Kidney (tissue), 14 donors: ENCODE results near the gene TSPOAP1. TPM values are rescaled to one million over a fixed set of nuclear protein-coding genes. Genes with fewer than 3 reads are reported as not detected.

Experiments
- DNase-seq, 5 donors: peaks; one replicate each; pipeline ENCODE4 v3.0.0-alpha.2; 2013 to 2020
- FAIRE-seq: peaks from 2 replicates; lab custom pipeline; 2012; peaks lifted over from hg19 to GRCh38; lab: Jason Lieb, UNC
- H3K27ac ChIP-seq, 2 donors: one replicate each; pipeline ENCODE4 v1.7.0; 2013; ENCODE audit warnings: low read depth in 2 of 2, low read length in 2 of 2, inconsistent platforms in 1 of 2
- H3K27me3 ChIP-seq: one replicate; pipeline ENCODE4 v1.7.1; 2013; ENCODE audit warnings: low read length, inconsistent platforms; ENCODE audit not compliant: control insufficient read depth, insufficient read depth
- H3K36me3 ChIP-seq, 3 donors: one replicate each; pipeline versions ENCODE4 v1.7.0 to v1.7.1; 2013; ENCODE audit warnings: low read length in 3 of 3, control low read depth in 1 of 3, inconsistent platforms in 1 of 3; ENCODE audit not compliant: insufficient read depth in 3 of 3, control insufficient read depth in 2 of 3
- H3K4me1 ChIP-seq, 3 donors: one replicate each; pipeline versions ENCODE4 v1.7.0 to v1.7.1; 2013; ENCODE audit warnings: low read length in 3 of 3, inconsistent platforms in 1 of 3, low read depth in 1 of 3; ENCODE audit not compliant: control insufficient read depth in 2 of 3, insufficient read depth in 2 of 3
- H3K4me3 ChIP-seq, 3 donors: one replicate each; pipeline versions ENCODE4 v1.7.0 to v1.8.1; 2013; ENCODE audit warnings: low read length in 3 of 3, control low read depth in 1 of 3, inconsistent platforms in 1 of 3
- H3K9ac ChIP-seq, 3 donors: one replicate each; pipeline versions ENCODE4 v1.7.0 to v1.7.1; 2013; ENCODE audit warnings: low read length in 3 of 3, control low read depth in 1 of 3, inconsistent platforms in 1 of 3
- H3K9me3 ChIP-seq, 3 donors: one replicate each; pipeline versions ENCODE4 v1.7.0 to v1.7.1; 2013; ENCODE audit warnings: low read length in 3 of 3, control low read depth in 1 of 3, inconsistent platforms in 1 of 3; ENCODE audit not compliant: control insufficient read depth in 2 of 3, insufficient read depth in 1 of 3
- intact Hi-C: fragments of 100-400 bp; cut with DNase I; formaldehyde crosslinking; loops from one replicate; pipeline ENCODE4 v1.11.1; 2022
- polyA plus RNA-seq: library from polyadenylated mRNA; stranded (reverse); fragments of 350-450 nt; fragmentation: Illumina TruSeq; extraction: RNeasy Lipid Tissue Mini Kit (QIAGEN cat#74804); gene quantifications from one replicate; pipeline ENCODE4 v1.2.3, GENCODE V29; 2014; ENCODE audit warnings: low read depth, low replicate concordance; ENCODE audit not compliant: insufficient read depth
- total RNA-seq: library from RNA; stranded (reverse); fragmentation: NEBNext Ultra II Directional; extraction: Animal tissue kit (Norgen Biotek cat#: 25700); gene quantifications from one replicate; pipeline ENCODE4 v1.2.1, GENCODE V29; 2021
- TF ChIP-seq, protein P1 (sequence below): IDR thresholded peaks from 3 replicates; pipeline ENCODE4 v1.5.1; 2012; ENCODE audit warnings: mild to moderate bottlenecking, moderate library complexity, borderline replicate concordance; ENCODE audit not compliant: insufficient read depth; ENCODE audit errors: extremely low read depth
- donor health status: control.
- donor health status: control.
- donor health status: control.
- donor health status: control.
- donor health status: control.
- donor health status: DM: yes; HTN: yes; CAD: no.
- donor health status: Normal renal cell carcinoma (clear cell type).

TSPOAP1 gene
- total and polyA plus RNA-seq, 2 donors from 2014 or later, result 12.5 to 30.6 TPM

- H3K36me3 ChIP-seq, result peaks cover 0 to 4% (median 3%) of the 10 kb centered on the region in 3 donors
- intact Hi-C loops, result no loop called here
- DNase-seq, result peak; percentile 75 to 82 (median 79)
- H3K9ac ChIP-seq, result peak overlapping the region in 1 of 3 donors; percentile 69
- H3K27ac ChIP-seq, result no peak overlapping the region
- H3K4me1 ChIP-seq, result peaks cover 0 to 9% (median 0%) of the 10 kb centered on the region in 3 donors
- TF ChIP-seq, protein P1, sequence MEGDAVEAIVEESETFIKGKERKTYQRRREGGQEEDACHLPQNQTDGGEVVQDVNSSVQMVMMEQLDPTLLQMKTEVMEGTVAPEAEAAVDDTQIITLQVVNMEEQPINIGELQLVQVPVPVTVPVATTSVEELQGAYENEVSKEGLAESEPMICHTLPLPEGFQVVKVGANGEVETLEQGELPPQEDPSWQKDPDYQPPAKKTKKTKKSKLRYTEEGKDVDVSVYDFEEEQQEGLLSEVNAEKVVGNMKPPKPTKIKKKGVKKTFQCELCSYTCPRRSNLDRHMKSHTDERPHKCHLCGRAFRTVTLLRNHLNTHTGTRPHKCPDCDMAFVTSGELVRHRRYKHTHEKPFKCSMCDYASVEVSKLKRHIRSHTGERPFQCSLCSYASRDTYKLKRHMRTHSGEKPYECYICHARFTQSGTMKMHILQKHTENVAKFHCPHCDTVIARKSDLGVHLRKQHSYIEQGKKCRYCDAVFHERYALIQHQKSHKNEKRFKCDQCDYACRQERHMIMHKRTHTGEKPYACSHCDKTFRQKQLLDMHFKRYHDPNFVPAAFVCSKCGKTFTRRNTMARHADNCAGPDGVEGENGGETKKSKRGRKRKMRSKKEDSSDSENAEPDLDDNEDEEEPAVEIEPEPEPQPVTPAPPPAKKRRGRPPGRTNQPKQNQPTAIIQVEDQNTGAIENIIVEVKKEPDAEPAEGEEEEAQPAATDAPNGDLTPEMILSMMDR, result no peak
- FAIRE-seq, result no peak
- H3K27me3 ChIP-seq, result no peaks in the 10 kb centered on the region
- H3K9me3 ChIP-seq, result no peaks in the 10 kb centered on the region
- H3K4me3 ChIP-seq, result peak overlapping the region in 2 of 3 donors; percentile 66 to 74
These were observed 3.3 kb downstream of the TSPOAP1 start for GRCh38 chr17:58325289-58325726.

- H3K4me1 ChIP-seq, result peaks cover 0 to 9% (median 0%) of the 10 kb centered on the region in 3 donors
- peaks cover 0 to 4% (median 3%) of the 10 kb centered on the region in 3 donors for H3K36me3 ChIP-seq
- no peak overlapping the region for H3K27ac ChIP-seq
- no peaks in the 10 kb centered on the region for H3K9me3 ChIP-seq
- TF ChIP-seq, protein P1, result no peak
- FAIRE-seq, result no peak
- peak overlapping the region; percentile 61 to 84 (median 74) for H3K4me3 ChIP-seq
- intact Hi-C loops, result no loop called here
- no peaks in the 10 kb centered on the region for H3K27me3 ChIP-seq
- DNase-seq, result peak; percentile 67 to 87 (median 85)
- H3K9ac ChIP-seq, result peak overlapping the region in 2 of 3 donors; percentile 79 to 88
These were observed 3.9 kb downstream of the TSPOAP1 start for GRCh38 chr17:58324409-58325288.

- Histone ChIP-seq H3K27ac (no peak overlapping the region), H3K9me3 (no peaks in the 10 kb centered on the region), H3K27me3 (no peaks in the 10 kb centered on the region), H3K4me3 (peak overlapping the region; percentile 58 to 74 (median 70)), H3K4me1 (peaks cover 0 to 9% (median 0%) of the 10 kb centered on the region in 3 donors), H3K9ac (peak overlapping the region in 2 of 3 donors; percentile 79 to 88), H3K36me3 (peaks cover 0 to 4% (median 3%) of the 10 kb centered on the region in 3 donors)
- FAIRE-seq (no peak), DNase-seq (no peak)
- TF ChIP-seq, protein P1, result no peak
- intact Hi-C loops, result no loop called here
These were observed 4.6 kb downstream of the TSPOAP1 start for GRCh38 chr17:58324056-58324408.
